ELF-1 (cell line): ENCODE data around the gene ELAVL4.

ENCODE experiments used
- DNase-seq: peaks from one replicate; pipeline ENCODE4 v3.0.0-alpha.2; 2016; ENCODE audit warnings: low read depth, low spot score

Gene ELAVL4

GRCh38 chr1:50108497-50109059 is at the start of gene ELAVL4:
ELAVL4 (plus strand) TSS chr1:50108920; CDS start chr1:50109190, 270 bp downstream.
- DNase-seq: no peak

DNA sequence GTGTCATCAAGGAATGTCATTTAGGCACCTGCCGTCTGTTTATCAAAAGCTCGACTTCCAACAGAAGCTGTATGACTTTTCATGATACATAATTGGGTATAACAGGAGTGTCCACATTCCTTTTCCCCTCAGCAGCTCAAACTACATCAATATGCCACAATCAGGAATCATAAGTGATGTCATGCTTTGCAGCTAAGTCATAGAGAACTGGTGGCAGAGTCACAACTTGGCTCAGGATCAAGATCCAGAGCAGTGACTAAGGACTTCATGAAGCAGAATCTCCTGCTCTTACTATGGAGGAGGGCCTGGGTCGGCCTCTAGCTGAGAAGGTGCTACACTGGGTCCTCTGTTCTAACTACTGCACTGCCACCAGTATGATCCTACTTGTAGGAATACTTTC is 48.4 kb upstream of the ELAVL4 start:
- no peak for DNase-seq

GRCh38 chr1:50066806-50067205 is 41.9 kb upstream of the ELAVL4 start:
- no peak for DNase-seq

DNA sequence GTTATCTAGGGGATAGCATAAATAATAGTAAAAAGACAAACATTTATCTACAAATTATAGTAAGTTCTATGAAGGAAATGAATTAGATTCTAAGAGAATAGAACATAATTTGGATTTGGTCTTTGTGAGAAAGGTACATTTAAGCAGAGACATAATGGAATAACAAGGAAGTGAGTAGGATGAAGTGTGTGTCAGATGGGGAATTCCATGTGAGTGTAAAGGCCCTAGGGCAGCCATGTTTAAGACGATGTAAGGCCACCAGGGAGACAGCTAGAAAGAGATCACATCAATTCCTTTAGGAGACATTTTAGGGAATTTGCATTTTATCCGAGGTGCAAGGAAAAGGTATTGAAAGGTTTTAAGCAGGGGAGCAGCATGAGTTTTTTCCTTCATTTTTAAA is 33.8 kb upstream of the ELAVL4 start:
- no peak for DNase-seq

GRCh38 chr1:50077273-50077672 is 31.4 kb upstream of the ELAVL4 start:
- no peak for DNase-seq

GRCh38 chr1:50080904-50081586 is 27.7 kb upstream of the ELAVL4 start:
- peak; percentile 2 for DNase-seq

GRCh38 chr1:50084389-50084788 is 24.3 kb upstream of the ELAVL4 start:
- no peak for DNase-seq

DNA sequence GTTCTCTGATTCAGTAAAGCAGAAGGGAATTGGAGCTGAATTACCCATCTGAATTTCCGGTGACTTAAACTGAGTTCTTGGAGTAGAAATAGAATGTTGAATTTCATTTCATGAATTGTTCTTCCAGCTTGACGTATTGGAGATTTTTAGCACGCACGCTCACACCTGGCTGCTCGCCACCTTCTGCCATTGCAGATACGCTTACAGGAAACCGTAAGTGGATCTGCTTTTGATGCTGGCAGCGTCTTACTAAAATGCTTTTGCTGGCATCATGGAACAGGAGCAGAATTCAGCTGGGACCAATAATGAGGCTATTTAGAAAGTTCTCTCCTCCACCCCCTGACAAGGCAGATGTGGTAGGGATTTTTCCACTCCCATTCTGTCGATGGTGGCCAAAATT is 17.7 kb upstream of the ELAVL4 start:
- no peak for DNase-seq

DNA sequence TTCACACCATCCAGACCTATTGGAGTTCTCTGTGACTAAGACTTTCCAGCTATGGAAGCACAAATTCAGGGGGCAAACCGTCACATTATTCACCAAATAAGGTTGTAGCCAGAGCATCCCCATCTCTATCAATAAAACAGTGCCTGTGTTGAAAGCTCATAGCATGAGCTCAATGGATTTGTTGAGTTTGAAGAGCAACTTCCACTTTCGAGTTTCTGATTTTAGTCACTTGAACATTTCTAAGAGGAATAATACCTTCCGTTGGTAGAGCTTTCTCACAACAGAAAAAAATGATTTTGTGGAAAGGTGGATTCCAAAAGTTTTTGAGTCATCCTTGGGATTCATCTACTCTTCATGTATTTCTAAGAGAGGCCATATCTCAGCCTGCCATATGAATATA is 13.0 kb upstream of the ELAVL4 start:
- DNase-seq: no peak

- DNase-seq: no peak
Measured at GRCh38 chr1:50097021-50097679, 11.6 kb upstream of the ELAVL4 start.

GRCh38 chr1:50097791-50098190 is 10.9 kb upstream of the ELAVL4 start:
- DNase-seq: no peak

DNA sequence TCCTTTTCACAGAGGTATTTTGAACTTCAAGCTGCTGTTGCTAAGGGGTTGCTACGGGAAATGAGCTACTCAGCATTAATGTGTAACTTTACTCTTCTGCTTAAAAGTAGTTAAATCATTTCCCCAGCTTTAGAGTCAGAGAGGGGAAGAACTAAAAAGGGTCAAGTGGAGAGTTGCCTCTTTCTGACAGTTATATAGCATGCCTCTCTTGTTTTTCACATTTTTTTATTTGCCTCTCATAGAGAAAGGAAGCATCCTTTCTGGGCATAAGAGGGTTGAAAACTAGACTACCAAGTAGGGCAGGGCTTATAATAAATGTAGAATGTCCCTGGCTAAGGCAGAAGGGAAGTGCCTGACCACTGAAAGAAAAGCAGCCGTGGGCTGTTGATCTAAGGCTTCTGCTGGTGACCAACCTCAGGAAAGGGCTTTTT is 10.1 kb upstream of the ELAVL4 start:
- DNase-seq: no peak

DNA sequence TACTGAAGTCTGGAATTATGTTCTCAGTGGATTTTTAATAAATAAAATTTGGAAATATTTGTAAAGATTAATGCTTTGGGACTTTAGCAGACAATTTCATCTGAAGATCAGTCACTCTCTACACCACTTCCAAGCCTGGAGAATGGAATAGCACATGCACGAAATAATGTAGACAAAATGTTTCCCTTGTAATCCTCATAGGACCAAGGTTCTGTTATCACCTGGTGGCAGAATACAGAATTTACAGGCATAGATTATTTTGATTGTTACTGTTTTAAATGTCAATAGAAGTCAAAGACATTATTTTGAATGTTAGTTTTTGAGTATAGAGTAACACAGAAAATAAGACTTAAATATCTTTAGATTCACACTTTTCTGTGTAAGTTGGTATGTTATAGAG is 9.1 kb upstream of the ELAVL4 start:
- DNase-seq: no peak

- DNase-seq: no peak
Measured at GRCh38 chr1:50103615-50104081, 5.1 kb upstream of the ELAVL4 start.

- no peak for DNase-seq
Measured at GRCh38 chr1:50105433-50105832, 3.3 kb upstream of the ELAVL4 start.

- DNase-seq: no peak
Measured at GRCh38 chr1:50106095-50106761, 2.5 kb upstream of the ELAVL4 start.

GRCh38 chr1:50109116-50109515 is 396 bp downstream of the ELAVL4 start:
- DNase-seq: no peak

- no peak for DNase-seq
Measured at GRCh38 chr1:50109647-50110075, 941 bp downstream of the ELAVL4 start.

DNA sequence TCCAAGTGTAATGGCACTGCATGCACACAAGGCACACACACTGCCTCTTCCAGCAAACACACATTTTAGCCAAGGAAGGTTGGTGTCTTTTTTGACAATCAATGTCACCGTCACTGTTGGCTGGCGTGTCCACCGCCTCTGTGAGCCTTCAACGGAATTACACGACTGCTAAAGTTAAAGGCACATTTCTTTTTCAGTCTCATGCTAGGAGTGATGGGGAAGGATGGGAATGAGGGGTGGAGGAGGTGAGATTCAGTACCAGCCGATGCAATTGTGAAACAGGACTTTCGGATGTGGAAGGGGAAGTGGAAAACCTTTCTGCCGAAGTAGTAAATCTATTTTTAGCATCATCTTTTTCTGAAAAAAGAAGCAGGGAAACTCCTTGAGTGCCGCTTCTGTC is 1.4 kb downstream of the ELAVL4 start:
- DNase-seq: no peak

DNA sequence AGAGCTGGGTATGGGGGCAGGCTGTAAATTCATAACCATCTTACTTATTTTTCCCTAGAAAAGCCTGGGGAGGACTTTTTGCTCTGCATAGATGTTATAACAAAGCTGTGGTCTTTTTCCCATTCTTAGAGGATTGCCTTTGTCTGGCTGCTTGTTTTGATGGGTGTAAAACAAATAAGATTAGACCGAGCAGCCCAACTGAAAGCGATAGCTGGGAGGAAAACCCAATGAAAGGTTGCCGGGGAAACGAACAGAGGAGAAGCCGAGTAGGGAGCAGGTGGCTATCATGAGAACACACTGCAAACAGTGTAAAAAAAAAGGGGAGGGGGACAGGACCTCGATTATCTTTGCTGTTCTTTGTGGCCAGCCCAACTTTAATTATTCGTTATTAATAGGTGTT is 1.9 kb downstream of the ELAVL4 start:
- no peak for DNase-seq

DNA sequence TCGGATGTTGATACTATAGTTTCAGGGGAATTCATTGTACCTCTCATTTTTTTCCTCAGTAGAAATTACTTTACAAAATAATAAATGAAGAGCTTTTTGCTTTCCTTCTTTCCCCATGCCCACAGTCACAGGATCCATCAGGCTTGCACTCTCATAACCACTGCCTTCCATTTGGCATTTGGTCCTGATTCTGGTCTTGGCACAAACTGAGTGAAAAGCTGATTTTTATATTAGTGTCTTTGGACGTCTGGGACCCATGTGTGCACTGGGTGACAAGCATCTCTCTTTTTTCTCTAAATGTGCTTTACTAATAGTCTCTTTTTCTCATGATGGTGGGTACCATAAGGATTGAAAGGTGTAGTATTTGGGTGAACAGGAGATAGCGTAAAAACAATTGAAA is 2.8 kb downstream of the ELAVL4 start:
- no peak for DNase-seq

DNA sequence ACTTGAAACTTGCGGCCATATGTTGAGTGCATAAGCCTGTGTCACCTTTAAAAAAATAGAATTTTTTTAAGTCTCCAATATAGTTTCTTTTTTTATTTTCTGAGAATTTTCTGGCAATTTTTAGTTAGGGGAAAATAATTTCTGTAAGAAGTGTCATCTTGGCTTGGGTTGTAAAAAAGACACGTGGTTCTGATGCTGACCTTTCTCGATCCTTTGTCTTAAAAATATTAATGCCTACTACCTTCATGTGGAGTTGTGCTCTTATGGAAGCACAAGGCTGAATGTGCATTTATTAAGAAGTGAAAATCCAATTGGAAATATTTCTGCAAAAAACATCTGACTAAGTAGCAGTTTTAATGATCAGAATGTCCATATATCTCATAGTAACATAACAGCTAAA is 3.5 kb downstream of the ELAVL4 start:
- no peak for DNase-seq
